Immature natural killer cell (primary cell): ENCODE measurements around the gene CDX2. TPM values are rescaled to one million over a fixed set of nuclear protein-coding genes. Genes with fewer than 3 reads are reported as not detected.
A peak's percentile ranks its signal among the peaks of the same experiment; 100 is the strongest.

ENCODE experiments used
- DNase-seq, 3 donors: peaks; one replicate each; pipeline ENCODE4 v3.0.0; 2022; ENCODE audit warnings: mixed read lengths in 1 of 3
- H3K27ac Mint-ChIP-seq, 6 donors: one replicate each; pipeline ENCODE4 v1.8.0; 2020; ENCODE audit warnings: mixed read lengths in 6 of 6, mild to moderate bottlenecking in 5 of 6, inconsistent platforms in 4 of 6, moderate library complexity in 3 of 6
- H3K27me3 Mint-ChIP-seq, 3 donors: one replicate each; pipeline ENCODE4 v1.8.0; 2020 to 2021; ENCODE audit warnings: low read depth in 3 of 3, mild to moderate bottlenecking in 3 of 3, mixed read lengths in 3 of 3, moderate library complexity in 3 of 3, inconsistent platforms in 1 of 3
- H3K36me3 Mint-ChIP-seq, 3 donors: one replicate each; pipeline ENCODE4 v1.8.0; 2020; ENCODE audit warnings: mixed read lengths in 3 of 3, inconsistent platforms in 2 of 3, mild to moderate bottlenecking in 2 of 3
- H3K4me1 Mint-ChIP-seq, 2 donors: one replicate each; pipeline ENCODE4 v1.8.0; 2020; ENCODE audit warnings: inconsistent platforms in 2 of 2, mild to moderate bottlenecking in 2 of 2, mixed read lengths in 2 of 2, moderate library complexity in 1 of 2
- H3K4me3 Mint-ChIP-seq, 5 donors: one replicate each; pipeline ENCODE4 v1.8.0; 2020; ENCODE audit warnings: mild to moderate bottlenecking in 5 of 5, mixed read lengths in 5 of 5, inconsistent platforms in 3 of 5, moderate library complexity in 3 of 5
- H3K9me3 Mint-ChIP-seq, 6 donors: one replicate each; pipeline ENCODE4 v1.8.0; 2020; ENCODE audit warnings: mild to moderate bottlenecking in 6 of 6, mixed read lengths in 6 of 6, inconsistent platforms in 4 of 6, moderate library complexity in 3 of 6
- polyA plus RNA-seq, 3 donors: library from polyadenylated mRNA; unstranded; fragments of 300-500 nt; fragmentation: Illumina TruSeq; gene quantifications; one replicate each; pipeline ENCODE4 v1.2.3, GENCODE V29; 2021

The CDX2 gene
- polyA plus RNA-seq, 3 donors from 2014 or later, result not detected

DNA sequence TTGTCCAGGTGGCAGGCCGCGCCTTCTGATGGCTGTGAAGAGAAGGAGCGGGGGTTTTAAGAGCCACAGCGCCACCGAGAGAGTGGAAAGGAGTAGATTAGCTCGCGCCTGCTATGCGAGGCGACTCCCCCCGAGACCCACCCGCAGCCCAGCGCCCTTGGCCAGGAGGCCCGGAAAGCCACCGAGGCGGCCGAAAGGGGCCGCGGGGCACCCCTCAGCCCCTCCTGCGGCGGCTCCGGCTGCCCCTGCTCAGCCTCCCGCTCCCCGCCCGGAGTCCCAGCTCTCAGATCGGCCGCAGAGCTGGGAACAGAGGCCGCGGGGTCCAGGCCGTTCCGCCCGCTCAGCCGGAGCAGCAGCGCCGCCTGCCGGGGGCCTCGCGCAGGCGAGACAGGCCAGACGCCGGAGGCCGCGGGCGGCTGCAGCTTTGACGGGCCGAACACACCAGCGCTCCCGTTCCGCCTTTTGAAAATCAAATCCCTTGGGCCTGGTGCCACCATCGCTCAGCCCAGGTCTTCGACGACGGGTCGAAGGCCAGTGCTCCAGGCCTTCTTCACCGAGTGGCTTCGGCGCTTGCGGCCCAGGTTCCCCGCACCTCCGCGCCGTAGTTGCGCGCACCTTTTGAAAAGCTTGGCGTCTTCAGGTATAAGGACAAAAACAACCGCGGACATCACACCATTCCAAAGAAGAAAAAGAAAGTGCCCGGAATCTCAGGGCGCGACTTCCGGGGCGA lies 15.3 kb downstream of the CDX2 start:
- H3K27me3 Mint-ChIP-seq, result peaks cover 18 to 35% (median 22%) of the 10 kb centered on the region in 3 donors

DNA sequence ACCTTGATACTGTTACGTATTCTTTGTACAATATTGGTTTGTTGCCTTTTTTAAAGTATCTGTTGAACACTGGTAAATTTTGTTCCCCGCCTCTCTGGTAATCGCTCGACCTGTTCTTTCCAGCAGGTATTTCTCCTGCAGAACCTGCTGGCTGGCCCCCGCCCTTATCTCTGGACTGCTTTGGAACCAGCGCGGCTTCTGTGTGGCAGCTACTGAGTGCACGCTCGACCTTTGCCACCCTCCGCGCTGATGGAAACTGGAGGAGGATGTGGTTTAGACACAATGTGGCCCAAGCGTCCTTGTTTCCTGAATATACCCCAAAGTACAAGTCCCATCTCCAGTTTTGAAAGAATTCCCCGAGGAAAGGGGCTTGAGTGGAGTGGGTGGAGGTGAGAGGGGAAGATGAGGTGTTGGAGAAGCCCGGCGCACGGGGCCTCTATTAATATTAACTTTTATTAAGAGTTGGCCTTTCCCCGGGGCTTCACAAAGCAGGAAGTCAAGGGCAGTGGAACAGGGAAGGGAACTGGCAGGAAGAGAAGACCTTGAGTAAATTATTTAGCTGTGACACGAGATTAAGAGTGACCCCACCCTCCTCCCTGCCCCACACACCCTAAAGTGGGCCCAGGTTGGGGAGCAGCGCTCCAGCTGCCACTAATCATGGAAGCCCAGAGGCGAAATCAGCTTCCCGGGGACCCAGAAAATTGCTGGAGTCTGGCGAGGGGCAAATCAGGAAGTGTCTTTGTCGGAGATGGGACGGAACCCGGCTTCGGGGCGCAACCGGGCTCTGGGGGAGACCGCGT lies 16.0 kb downstream of the CDX2 start:
- Mint-ChIP-seq H3K36me3 (no peaks in the 10 kb centered on the region), H3K4me1 (peaks cover 6 to 12% of the 10 kb centered on the region in 2 donors), H3K9me3 (peaks cover 0 to 6% (median 0%) of the 10 kb centered on the region in 6 donors), H3K27ac (no peak overlapping the region), H3K27me3 (peaks cover 18 to 32% (median 21%) of the 10 kb centered on the region in 3 donors), H3K4me3 (peak overlapping the region; percentile 52 to 75 (median 70))
- DNase-seq, result no peak

More for the DNA sequence above, 15.3 kb downstream of the CDX2 start:
- Mint-ChIP-seq H3K27ac (no peak overlapping the region), H3K36me3 (no peaks in the 10 kb centered on the region), H3K4me1 (peaks cover 6 to 12% of the 10 kb centered on the region in 2 donors), H3K9me3 (peaks cover 0 to 6% (median 0%) of the 10 kb centered on the region in 6 donors), H3K4me3 (peak overlapping the region; percentile 61 to 79 (median 77))
- peak; percentile 41 to 54 (median 49) for DNase-seq

DNA sequence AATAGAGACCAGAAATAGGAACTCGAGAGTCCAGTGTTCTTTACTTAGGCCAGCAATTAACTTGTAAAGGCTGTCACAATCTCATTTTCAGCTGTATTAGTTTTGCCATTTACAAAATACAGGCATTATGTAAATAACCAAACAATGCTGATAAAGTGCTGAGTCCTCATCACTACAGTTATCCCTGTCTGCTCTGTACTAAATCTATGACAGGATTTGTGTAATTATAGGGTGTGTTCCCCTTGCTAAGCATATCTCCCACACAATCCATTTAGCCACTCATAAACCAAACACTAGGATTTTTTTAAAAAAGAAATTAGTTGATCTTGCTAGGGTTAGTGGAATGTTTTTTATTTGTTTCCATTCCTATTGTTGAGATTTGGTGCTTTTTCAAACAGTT lies 26.1 kb downstream of the CDX2 start:
- Mint-ChIP-seq H3K4me3 (no peak overlapping the region), H3K27ac (no peak overlapping the region), H3K36me3 (no peaks in the 10 kb centered on the region), H3K27me3 (peaks cover 2 to 7% (median 3%) of the 10 kb centered on the region in 3 donors), H3K9me3 (peaks cover 0 to 12% (median 1%) of the 10 kb centered on the region in 6 donors), H3K4me1 (no peaks in the 10 kb centered on the region)
- DNase-seq, result no peak

DNA sequence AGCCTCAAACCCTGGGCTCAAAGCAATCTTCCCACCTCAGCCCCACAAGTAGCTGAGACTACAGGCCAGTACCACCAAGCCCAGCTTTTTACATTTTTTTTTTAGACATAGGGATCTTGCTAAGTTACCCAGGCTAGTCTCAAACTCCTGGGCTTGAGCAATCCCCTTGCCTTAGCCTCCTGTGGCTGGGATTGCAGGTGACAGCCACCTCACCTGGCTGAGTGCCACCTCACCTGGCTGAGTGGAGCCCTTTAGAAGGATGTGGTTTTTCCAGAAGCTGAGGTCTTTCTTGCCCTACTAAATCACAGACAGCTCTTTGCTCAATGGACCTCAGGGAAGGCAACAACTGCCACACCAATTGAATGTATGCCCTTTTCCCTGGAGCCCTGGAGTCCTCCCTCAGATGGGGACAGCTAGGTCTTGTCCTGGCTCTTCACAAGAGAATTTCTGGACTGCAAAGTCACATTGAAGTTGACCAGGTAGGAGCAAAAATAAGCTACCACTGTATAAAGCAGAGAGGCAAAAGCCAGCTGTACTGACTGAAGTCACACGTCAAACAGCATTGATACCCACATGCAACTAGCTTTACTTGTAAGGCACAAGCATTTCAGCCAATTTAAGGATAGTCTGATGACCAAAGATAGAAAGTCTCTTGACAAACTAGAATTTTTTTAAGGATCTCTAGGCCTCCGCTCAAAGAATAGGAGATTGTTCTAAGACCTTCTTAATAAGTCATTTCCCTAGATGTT lies 35.4 kb downstream of the CDX2 start:
- Mint-ChIP-seq H3K27me3 (peaks cover 15 to 25% (median 22%) of the 10 kb centered on the region in 3 donors), H3K4me3 (no peak overlapping the region), H3K9me3 (no peaks in the 10 kb centered on the region), H3K36me3 (no peaks in the 10 kb centered on the region), H3K4me1 (no peaks in the 10 kb centered on the region), H3K27ac (no peak overlapping the region)
- no peak for DNase-seq

DNA sequence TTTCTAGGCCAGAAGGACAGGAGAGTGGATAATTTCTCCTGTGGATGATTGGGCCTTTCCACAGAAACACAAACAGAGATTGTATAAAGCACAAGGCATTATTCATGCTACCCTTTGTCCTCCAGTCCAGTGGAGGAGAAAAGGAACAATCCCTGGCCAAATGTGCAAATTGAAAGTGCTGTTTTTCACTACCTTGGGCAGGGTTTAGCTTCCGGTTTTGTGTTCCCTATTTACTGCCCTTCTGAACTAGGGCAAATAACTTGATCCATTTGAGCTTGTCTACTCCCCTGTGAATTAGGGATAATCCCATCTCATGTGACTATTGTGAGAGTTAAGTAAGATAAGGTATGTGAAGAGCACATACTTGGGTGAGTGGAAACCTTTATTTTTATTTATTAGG lies 36.0 kb downstream of the CDX2 start:
- Mint-ChIP-seq H3K27me3 (peaks cover 15 to 30% (median 23%) of the 10 kb centered on the region in 3 donors), H3K36me3 (peaks cover 0 to under 1% (median 0%) of the 10 kb centered on the region in 3 donors), H3K4me1 (no peaks in the 10 kb centered on the region), H3K4me3 (no peak overlapping the region), H3K9me3 (no peaks in the 10 kb centered on the region), H3K27ac (no peak overlapping the region)
- no peak for DNase-seq

DNA sequence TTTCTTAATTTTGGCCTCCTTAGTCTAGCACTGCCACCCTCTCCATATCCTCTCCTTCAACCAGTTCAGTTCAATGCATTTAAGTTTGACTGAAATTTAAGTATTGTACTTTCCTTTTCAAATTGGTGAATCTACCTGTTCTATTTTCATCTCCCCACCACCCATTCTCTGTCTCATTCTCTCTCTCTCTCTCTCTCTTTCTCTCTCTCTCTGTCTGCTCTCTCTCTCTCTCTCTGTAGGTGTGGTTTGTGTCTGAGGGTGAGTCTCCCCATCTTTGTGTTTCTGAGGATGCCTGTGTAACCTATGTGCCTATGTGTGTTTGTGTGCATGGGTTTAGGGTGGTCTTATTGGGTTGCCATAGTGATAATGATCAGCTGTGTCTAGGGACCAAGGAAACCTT lies 39.2 kb downstream of the CDX2 start:
- no peak for DNase-seq
- Mint-ChIP-seq H3K4me3 (peak overlapping the region in 1 of 5 donors; percentile 24), H3K9me3 (peaks cover 0 to 2% (median 0%) of the 10 kb centered on the region in 6 donors), H3K27ac (no peak overlapping the region), H3K27me3 (peaks cover 15 to 50% (median 42%) of the 10 kb centered on the region in 3 donors), H3K4me1 (peaks cover 4 to 8% of the 10 kb centered on the region in 2 donors), H3K36me3 (peaks cover 0 to 3% (median 0%) of the 10 kb centered on the region in 3 donors)

DNA sequence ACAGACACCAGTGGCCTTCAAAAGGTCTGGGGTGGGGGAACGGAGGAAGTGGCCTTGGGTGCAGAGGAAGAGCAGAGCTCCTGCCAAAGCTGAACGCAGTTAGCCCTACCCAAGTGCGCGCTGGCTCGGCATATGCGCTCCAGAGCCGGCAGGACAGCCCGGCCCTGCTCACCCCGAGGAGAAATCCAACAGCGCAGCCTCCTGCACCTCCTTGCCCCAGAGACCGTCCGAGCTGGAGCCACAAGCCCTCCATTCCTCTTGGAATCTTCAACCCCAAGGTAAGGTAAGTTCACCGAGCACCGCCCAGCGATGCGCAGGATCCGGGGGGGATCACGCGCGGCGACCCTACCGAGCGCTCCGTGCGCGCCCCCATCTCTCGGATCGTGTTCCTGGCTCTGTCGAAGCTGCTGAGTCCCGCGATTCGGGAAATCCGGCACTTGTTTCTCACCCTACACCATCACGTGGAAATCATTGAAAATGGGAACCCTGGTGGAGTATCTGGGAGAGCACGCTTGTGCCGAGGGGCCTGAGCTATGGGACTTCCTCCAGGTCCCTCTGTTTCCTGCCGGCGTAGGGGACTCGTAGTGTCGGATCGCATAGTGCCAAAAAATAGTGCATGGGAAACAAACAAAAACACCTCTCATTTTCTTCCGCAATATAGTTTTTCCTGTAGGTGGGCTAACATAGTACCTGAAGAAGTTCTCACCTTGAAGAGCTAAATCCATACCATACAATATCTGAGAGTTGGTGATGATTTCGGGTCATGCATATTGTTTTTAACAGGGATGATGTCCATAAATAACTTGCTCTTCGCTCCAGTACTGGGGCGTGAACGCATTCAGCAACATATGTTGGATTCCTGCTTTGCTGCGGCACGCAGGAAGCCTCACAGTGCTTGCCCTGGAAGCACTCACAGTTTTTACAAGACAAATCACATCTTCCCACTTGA lies 40.0 kb downstream of the CDX2 start:
- Mint-ChIP-seq H3K36me3 (peaks cover 0 to 3% (median 0%) of the 10 kb centered on the region in 3 donors), H3K9me3 (peaks cover 0 to 2% (median 0%) of the 10 kb centered on the region in 6 donors), H3K27ac (no peak overlapping the region), H3K27me3 (peaks cover 15 to 50% (median 42%) of the 10 kb centered on the region in 3 donors), H3K4me1 (peaks cover 4 to 8% of the 10 kb centered on the region in 2 donors), H3K4me3 (no peak overlapping the region)
- DNase-seq, result no peak

DNA sequence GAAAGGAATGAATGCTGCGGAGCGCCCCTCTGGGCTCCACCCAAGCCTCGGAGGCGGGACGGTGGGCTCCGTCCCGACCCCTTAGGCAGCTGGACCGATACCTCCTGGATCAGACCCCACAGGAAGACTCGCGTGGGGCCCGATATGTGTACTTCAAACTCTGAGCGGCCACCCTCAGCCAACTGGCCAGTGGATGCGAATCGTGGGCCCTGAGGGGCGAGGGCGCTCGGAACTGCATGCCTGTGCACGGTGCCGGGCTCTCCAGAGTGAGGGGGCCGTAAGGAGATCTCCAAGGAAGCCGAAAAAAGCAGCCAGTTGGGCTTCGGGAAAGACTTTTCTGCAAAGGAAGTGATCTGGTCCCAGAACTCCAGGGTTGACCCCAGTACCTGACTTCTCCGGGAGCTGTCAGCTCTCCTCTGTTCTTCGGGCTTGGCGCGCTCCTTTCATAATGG lies 40.7 kb downstream of the CDX2 start:
- Mint-ChIP-seq H3K4me1 (peaks cover 4 to 8% of the 10 kb centered on the region in 2 donors), H3K4me3 (no peak overlapping the region), H3K27ac (no peak overlapping the region), H3K36me3 (peaks cover 0 to 3% (median 0%) of the 10 kb centered on the region in 3 donors), H3K9me3 (peaks cover 0 to 2% (median 0%) of the 10 kb centered on the region in 6 donors), H3K27me3 (peaks cover 19 to 55% (median 44%) of the 10 kb centered on the region in 3 donors)
- DNase-seq, result no peak

DNA sequence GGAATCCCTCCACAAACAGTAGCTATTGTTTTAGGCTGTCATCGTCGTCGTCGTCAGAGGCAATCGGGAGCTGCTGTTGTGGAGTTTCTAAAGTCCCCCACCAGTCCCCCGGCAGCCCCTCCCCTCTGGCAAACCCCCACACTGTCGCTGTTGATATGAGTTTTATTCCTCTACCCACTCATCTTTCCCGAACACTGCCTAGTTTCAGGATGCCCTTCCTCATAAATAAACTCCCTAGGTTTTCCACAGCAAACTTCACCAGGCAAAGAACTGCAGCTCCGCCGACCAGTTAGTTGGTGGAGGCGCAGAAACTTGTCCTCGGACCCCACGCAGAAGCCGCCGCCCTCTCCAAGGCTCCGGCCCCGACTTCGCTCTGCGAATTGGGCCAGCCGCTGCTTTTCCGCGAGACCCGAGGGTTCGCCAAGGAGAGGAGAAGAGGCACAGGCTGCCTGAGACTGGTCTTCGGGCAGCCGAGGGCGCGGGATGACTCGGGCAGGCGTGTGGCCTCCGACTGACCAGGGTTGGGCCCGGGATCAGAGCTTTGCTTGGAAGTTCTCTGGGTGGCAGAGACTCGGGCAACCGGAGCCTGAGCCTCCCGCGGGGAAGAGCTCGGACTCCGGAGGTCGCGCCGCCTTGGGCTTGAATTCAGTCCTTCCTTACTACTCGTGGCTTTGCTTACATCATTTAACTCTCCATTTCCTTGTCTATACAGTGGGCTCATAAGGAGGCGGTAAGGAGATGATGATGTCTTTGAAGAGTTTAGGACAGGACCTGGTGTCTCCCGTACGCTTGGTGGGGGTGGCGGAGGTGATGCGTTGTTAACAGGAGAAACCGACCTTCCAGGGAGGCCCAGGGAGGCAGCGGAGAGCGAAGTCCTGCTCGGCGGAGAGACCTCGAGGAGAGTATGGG lies 41.4 kb downstream of the CDX2 start:
- H3K4me3 Mint-ChIP-seq, result no peak overlapping the region
- H3K36me3 Mint-ChIP-seq, result peaks cover 0 to 3% (median 0%) of the 10 kb centered on the region in 3 donors
- peaks cover 22 to 61% (median 51%) of the 10 kb centered on the region in 3 donors for H3K27me3 Mint-ChIP-seq
- H3K27ac Mint-ChIP-seq, result no peak overlapping the region
- no peak for DNase-seq
- peaks cover 0 to 2% (median 0%) of the 10 kb centered on the region in 6 donors for H3K9me3 Mint-ChIP-seq
- peaks cover 4 to 8% of the 10 kb centered on the region in 2 donors for H3K4me1 Mint-ChIP-seq

DNA sequence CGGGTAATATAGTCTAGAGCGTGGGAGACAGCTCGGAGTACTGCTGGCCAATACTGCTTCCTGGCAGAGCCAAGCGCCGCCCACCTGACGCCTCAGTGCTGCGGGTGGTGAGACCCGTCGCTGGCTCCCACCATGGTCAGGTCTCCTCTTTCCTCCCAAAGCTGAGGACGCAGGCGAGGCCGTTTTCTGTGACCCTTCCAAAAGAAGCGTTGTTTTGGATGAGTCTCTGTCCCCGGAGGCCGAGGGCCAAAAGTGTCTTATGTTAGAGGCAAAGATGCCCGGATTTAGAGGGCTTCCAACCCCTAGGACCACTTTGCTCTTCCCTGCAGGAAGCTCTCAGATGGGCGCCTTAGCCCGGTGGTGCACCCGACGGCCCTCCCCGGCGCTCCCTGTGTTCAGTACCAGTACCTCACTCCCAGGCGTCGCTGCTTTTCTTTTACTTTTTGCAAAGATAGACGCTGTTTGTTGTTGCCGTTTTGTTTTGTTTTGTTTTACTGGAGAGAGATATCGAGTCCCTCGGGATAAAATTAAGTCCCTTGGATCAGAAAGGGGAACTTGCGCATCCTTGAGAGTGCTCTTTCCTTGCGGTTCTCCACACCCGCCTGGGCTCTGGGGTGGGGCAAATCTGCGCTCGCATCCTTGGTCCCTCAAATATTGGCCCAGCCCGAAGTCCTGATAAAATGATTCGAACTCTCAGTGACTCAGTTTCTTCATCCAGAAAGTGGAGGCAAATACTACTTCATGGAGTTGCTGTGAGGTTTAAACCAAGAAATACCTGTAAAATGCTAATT lies 42.3 kb downstream of the CDX2 start:
- Mint-ChIP-seq H3K36me3 (peaks cover 0 to 3% (median 0%) of the 10 kb centered on the region in 3 donors), H3K27me3 (peaks cover 24 to 64% (median 51%) of the 10 kb centered on the region in 3 donors), H3K27ac (no peak overlapping the region), H3K4me1 (peaks cover 4 to 8% of the 10 kb centered on the region in 2 donors), H3K9me3 (peaks cover 0 to 2% (median 0%) of the 10 kb centered on the region in 6 donors), H3K4me3 (peak overlapping the region in 1 of 5 donors; percentile 27)
- DNase-seq, result no peak
